Neural cell (in vitro differentiated cells): ENCODE measurements around the gene PRSS57. TPM values are rescaled to one million over a fixed set of nuclear protein-coding genes. Genes with fewer than 3 reads are reported as not detected.

Experiments used
- H2AFZ ChIP-seq: fragments of 200-600, 300-800 bp; sonication (generic), shearing (Covaris generic); 2 replicates; pipeline ENCODE4 v1.6.0; 2014; ENCODE audit warnings: low read depth, mild to moderate bottlenecking, antibody characterized with exemption, low read length, moderate library complexity
- H3F3A ChIP-seq: fragments of 200-600 bp; shearing (Covaris generic); 2 replicates; pipeline ENCODE4 v1.6.1; 2016; ENCODE audit warnings: mild to moderate bottlenecking, moderate library complexity, mixed read lengths, antibody characterized with exemption, low read length; ENCODE audit not compliant: insufficient read depth, poor library complexity, severe bottlenecking
- H3K27ac ChIP-seq: fragments of 200-600, 300-800 bp; sonication (generic), shearing (Covaris generic); 2 replicates; pipeline ENCODE4 v1.5.1; 2014; ENCODE audit warnings: mild to moderate bottlenecking, low read length, moderate library complexity
- H3K27me3 ChIP-seq: fragments of 300-800, 200-600 bp; sonication (generic), shearing (Covaris generic); 2 replicates; pipeline ENCODE4 v1.6.0; 2014; ENCODE audit warnings: mild to moderate bottlenecking, low read depth, low read length, moderate library complexity; ENCODE audit not compliant: insufficient read depth
- H3K36me3 ChIP-seq: fragments of 300-800, 200-600 bp; sonication (generic), shearing (Covaris generic); 2 replicates; pipeline ENCODE4 v1.5.1; 2014; ENCODE audit warnings: mild to moderate bottlenecking, antibody characterized with exemption, low read length, moderate library complexity; ENCODE audit not compliant: insufficient read depth
- H3K4me2 ChIP-seq: fragments of 300-800, 200-600 bp; sonication (generic), shearing (Covaris generic); 2 replicates; pipeline ENCODE4 v1.6.0; 2014; ENCODE audit warnings: mild to moderate bottlenecking, low read length
- H3K4me3 ChIP-seq: fragments of 300-800, 200-600 bp; sonication (generic), shearing (Covaris generic); 2 replicates; pipeline ENCODE4 v1.5.1; 2014; ENCODE audit warnings: mild to moderate bottlenecking, low read length, moderate library complexity
- H3K79me2 ChIP-seq: fragments of 200-600 bp; shearing (Covaris generic); replicated peaks from 2 replicates; pipeline ENCODE4 v1.6.0; 2014; ENCODE audit warnings: mild to moderate bottlenecking, low read length, moderate library complexity; ENCODE audit not compliant: insufficient read depth
- H3K9ac ChIP-seq: fragments of 300-800, 200-600 bp; sonication (generic), shearing (Covaris generic); 2 replicates; pipeline ENCODE4 v1.6.1; 2016; ENCODE audit warnings: mild to moderate bottlenecking, low read length, mixed read lengths
- H3K9me2 ChIP-seq: fragments of 200-600 bp; shearing (Covaris generic); 2 replicates; pipeline ENCODE4 v1.6.1; 2016; ENCODE audit warnings: mild to moderate bottlenecking, low read length, mixed read lengths; ENCODE audit not compliant: insufficient read depth
- H3K9me3 ChIP-seq: fragments of 200-600, 300-800 bp; sonication (generic), shearing (Covaris generic); 2 replicates; pipeline ENCODE4 v1.6.1; 2016; ENCODE audit warnings: mild to moderate bottlenecking, mixed run types, low read length, moderate library complexity, mixed read lengths
- H4K20me1 ChIP-seq: fragments of 200-600 bp; shearing (Covaris generic); 2 replicates; pipeline ENCODE4 v1.6.1; 2016; ENCODE audit warnings: mild to moderate bottlenecking, mixed run types; ENCODE audit not compliant: insufficient read depth
- CTCF ChIP-seq: fragments of 450-650 bp; IDR thresholded peaks from 2 replicates; pipeline ENCODE4 v1.5.1; 2014; ENCODE audit warnings: antibody characterized with exemption, mild to moderate bottlenecking, moderate library complexity; ENCODE audit not compliant: poor library complexity, severe bottlenecking
- EP300 ChIP-seq: fragments of 450-650 bp; conservative IDR thresholded peaks from 2 replicates; pipeline ENCODE4 v1.6.1; 2014; ENCODE audit warnings: antibody characterized with exemption, mild to moderate bottlenecking, moderate library complexity; ENCODE audit not compliant: poor library complexity, severe bottlenecking
- EZH2 ChIP-seq: fragments of 200-600, 300-800 bp; shearing (Covaris generic), sonication (generic); IDR thresholded peaks from 2 replicates; pipeline ENCODE4 v1.6.1; 2014; ENCODE audit warnings: antibody characterized with exemption, low read length, borderline replicate concordance, mild to moderate bottlenecking; ENCODE audit not compliant: insufficient read depth, poor library complexity, severe bottlenecking
- MXI1 ChIP-seq: fragments of 450-650 bp; conservative IDR thresholded peaks from 2 replicates; pipeline ENCODE4 v1.6.1; 2014; ENCODE audit warnings: antibody characterized with exemption, mild to moderate bottlenecking; ENCODE audit not compliant: poor library complexity, severe bottlenecking
- POLR2AphosphoS5 ChIP-seq: IDR thresholded peaks from 2 replicates; pipeline ENCODE4 v1.6.1; 2012
- RAD21 ChIP-seq: fragments of 450-650 bp; conservative IDR thresholded peaks from 2 replicates; pipeline ENCODE4 v1.6.1; 2014; ENCODE audit warnings: antibody characterized with exemption, mild to moderate bottlenecking, moderate library complexity
- REST ChIP-seq: IDR thresholded peaks from 2 replicates; pipeline ENCODE4 v1.6.1; 2012; ENCODE audit warnings: borderline replicate concordance
- SMC3 ChIP-seq: fragments of 450-650 bp; conservative IDR thresholded peaks from 2 replicates; pipeline ENCODE4 v1.6.1; 2014; ENCODE audit warnings: antibody characterized with exemption, mild to moderate bottlenecking, moderate library complexity; ENCODE audit not compliant: poor library complexity
- TAF1 ChIP-seq: IDR thresholded peaks from 2 replicates; pipeline ENCODE4 v1.6.1; 2012; ENCODE audit warnings: low read depth
- polyA plus RNA-seq: library from polyadenylated mRNA; depleted of rRNA; stranded (reverse); fragments of >200 nt; gene quantifications from 2 replicates; pipeline ENCODE4 v1.2.3, GENCODE V29; 2014

Gene PRSS57
- polyA plus RNA-seq, 1 donor from 2014 or later = not detected

- H3K9ac ChIP-seq = no peak overlapping the region
- no peak overlapping the region for H3K4me2 ChIP-seq
- H3K27ac ChIP-seq = no peak overlapping the region
- H3K79me2 ChIP-seq = no peaks in the 10 kb centered on the region
- TF ChIP-seq POLR2AphosphoS5 (no peak), MXI1 (no peak), TAF1 (no peak), SMC3 (no peak), CTCF (no peak), REST (no peak), RAD21 (no peak), EZH2 (no peak), EP300 (no peak)
- no peaks in the 10 kb centered on the region for H3K9me3 ChIP-seq
- H3K27me3 ChIP-seq = no peaks in the 10 kb centered on the region
- no peaks in the 10 kb centered on the region for H4K20me1 ChIP-seq
- H3K4me3 ChIP-seq = no peak overlapping the region
- no peaks in the 10 kb centered on the region for H3K36me3 ChIP-seq
- H2AFZ ChIP-seq = no peak overlapping the region
- H3F3A ChIP-seq = no peaks in the 10 kb centered on the region
- no peaks in the 10 kb centered on the region for H3K9me2 ChIP-seq
Observed at GRCh38 chr19:738509-739128, 43.4 kb upstream of the PRSS57 start.

- Histone ChIP-seq H3K36me3 (peaks cover 3% of the 10 kb centered on the region), H2AFZ (no peak overlapping the region), H3K27me3 (no peaks in the 10 kb centered on the region), H3K4me2 (no peak overlapping the region), H3K79me2 (no peaks in the 10 kb centered on the region), H4K20me1 (no peaks in the 10 kb centered on the region), H3K9me2 (no peaks in the 10 kb centered on the region), H3F3A (no peaks in the 10 kb centered on the region), H3K9me3 (no peaks in the 10 kb centered on the region), H3K4me3 (no peak overlapping the region), H3K9ac (no peak overlapping the region), H3K27ac (no peak overlapping the region)
- peak; percentile 32 for TF ChIP-seq CTCF
- no peak for TF ChIP-seq SMC3
Observed at GRCh38 chr19:737591-738093, 42.4 kb upstream of the PRSS57 start.
